ENCODE measurements around the gene CAPN13.

CAPN13 gene

GRCh38 chr2:30808695-30809094 is 1.4 kb upstream of the CAPN13 start:
- TF ChIP-seq, protein P1, sequence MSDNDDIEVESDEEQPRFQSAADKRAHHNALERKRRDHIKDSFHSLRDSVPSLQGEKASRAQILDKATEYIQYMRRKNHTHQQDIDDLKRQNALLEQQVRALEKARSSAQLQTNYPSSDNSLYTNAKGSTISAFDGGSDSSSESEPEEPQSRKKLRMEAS (IDR thresholded peaks at IDR 0.05; ENCODE audit: low read depth, low read length) = no peak
- no peak for TF ChIP-seq MYC (IDR thresholded peaks at IDR 0.05; ENCODE audit: low read depth, low read length)

GRCh38 chr2:30803281-30803680 is 4.0 kb downstream of the CAPN13 start:
- no peak overlapping the region for H3K4me3 ChIP-seq (ENCODE audit: low read depth, low read length)
- DNase-seq (ENCODE audit: low read depth) = peak; percentile 6
- TF ChIP-seq, protein P2, sequence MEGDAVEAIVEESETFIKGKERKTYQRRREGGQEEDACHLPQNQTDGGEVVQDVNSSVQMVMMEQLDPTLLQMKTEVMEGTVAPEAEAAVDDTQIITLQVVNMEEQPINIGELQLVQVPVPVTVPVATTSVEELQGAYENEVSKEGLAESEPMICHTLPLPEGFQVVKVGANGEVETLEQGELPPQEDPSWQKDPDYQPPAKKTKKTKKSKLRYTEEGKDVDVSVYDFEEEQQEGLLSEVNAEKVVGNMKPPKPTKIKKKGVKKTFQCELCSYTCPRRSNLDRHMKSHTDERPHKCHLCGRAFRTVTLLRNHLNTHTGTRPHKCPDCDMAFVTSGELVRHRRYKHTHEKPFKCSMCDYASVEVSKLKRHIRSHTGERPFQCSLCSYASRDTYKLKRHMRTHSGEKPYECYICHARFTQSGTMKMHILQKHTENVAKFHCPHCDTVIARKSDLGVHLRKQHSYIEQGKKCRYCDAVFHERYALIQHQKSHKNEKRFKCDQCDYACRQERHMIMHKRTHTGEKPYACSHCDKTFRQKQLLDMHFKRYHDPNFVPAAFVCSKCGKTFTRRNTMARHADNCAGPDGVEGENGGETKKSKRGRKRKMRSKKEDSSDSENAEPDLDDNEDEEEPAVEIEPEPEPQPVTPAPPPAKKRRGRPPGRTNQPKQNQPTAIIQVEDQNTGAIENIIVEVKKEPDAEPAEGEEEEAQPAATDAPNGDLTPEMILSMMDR (IDR thresholded peaks at IDR 0.05; ENCODE audit: low read depth, low read length) = no peak

More at GRCh38 chr2:30808695-30809094, 1.4 kb upstream of the CAPN13 start:
- H3K4me3 ChIP-seq (ENCODE audit: low read depth, low read length) = no peak overlapping the region
- no peak for DNase-seq (ENCODE audit: low read depth)

- TF ChIP-seq, protein P2 (IDR thresholded peaks at IDR 0.05; ENCODE audit: low read depth, low read length) = no peak
- TF ChIP-seq, protein P1 (IDR thresholded peaks at IDR 0.05; ENCODE audit: low read depth, low read length) = no peak
- TF ChIP-seq MYC (IDR thresholded peaks at IDR 0.05; ENCODE audit: low read depth, low read length) = no peak
- no peak for TF ChIP-seq POLR2A (IDR thresholded peaks at IDR 0.05; ENCODE audit: extremely low read depth, insufficient read length)
- H3K4me3 ChIP-seq (ENCODE audit: low read depth, low read length) = no peak overlapping the region
- DNase-seq (ENCODE audit: low read depth) = no peak
Measured at GRCh38 chr2:30802611-30803010, 4.6 kb downstream of the CAPN13 start.

GRCh38 chr2:30801821-30802455 is 5.3 kb downstream of the CAPN13 start:
- no peak for TF ChIP-seq MYC (IDR thresholded peaks at IDR 0.05; ENCODE audit: low read depth, low read length)
- TF ChIP-seq POLR2A (IDR thresholded peaks at IDR 0.05; ENCODE audit: extremely low read depth, insufficient read length) = no peak
- TF ChIP-seq, protein P1 (IDR thresholded peaks at IDR 0.05; ENCODE audit: low read depth, low read length) = no peak
- TF ChIP-seq, protein P2 (IDR thresholded peaks at IDR 0.05; ENCODE audit: low read depth, low read length) = no peak
- H3K4me3 ChIP-seq (ENCODE audit: low read depth, low read length) = no peak overlapping the region

GRCh38 chr2:30800159-30800558 is 7.1 kb downstream of the CAPN13 start:
- TF ChIP-seq MYC (IDR thresholded peaks at IDR 0.05; ENCODE audit: low read depth, low read length) = no peak
- TF ChIP-seq, protein P1 (IDR thresholded peaks at IDR 0.05; ENCODE audit: low read depth, low read length) = no peak
- no peak for TF ChIP-seq POLR2A (IDR thresholded peaks at IDR 0.05; ENCODE audit: extremely low read depth, insufficient read length)
- TF ChIP-seq, protein P2 (IDR thresholded peaks at IDR 0.05; ENCODE audit: low read depth, low read length) = no peak
- DNase-seq (ENCODE audit: low read depth) = peak; percentile 7
- no peak overlapping the region for H3K4me3 ChIP-seq (ENCODE audit: low read depth, low read length)

More at GRCh38 chr2:30801821-30802455, 5.3 kb downstream of the CAPN13 start:
- no peak for DNase-seq (ENCODE audit: low read depth)

DNA sequence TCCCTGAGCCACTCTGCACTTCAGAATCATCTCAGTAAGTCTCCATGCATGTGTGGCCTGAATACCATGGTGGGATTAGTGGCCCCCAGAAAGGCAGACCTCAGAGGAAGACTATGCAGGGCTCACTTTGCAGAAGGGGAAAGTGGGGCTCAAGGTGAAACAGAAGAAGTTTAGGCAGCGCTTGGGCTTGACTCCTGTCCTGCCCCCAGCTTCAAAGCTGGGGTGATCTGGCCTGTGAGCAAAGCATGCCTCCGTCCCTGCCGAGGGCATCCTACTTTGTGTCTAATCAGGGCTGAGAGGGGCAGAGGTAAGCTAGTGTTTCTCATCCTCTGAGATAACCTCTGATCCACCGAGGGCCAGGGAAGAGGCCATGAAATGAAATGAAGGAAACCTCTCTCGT is 7.9 kb downstream of the CAPN13 start:
- DNase-seq (ENCODE audit: low read depth) = no peak
- H3K4me3 ChIP-seq (ENCODE audit: low read depth, low read length) = no peak overlapping the region
- TF ChIP-seq, protein P1 (IDR thresholded peaks at IDR 0.05; ENCODE audit: low read depth, low read length) = no peak
- TF ChIP-seq, protein P2 (IDR thresholded peaks at IDR 0.05; ENCODE audit: low read depth, low read length) = no peak
- TF ChIP-seq POLR2A (IDR thresholded peaks at IDR 0.05; ENCODE audit: extremely low read depth, insufficient read length) (no peak), MYC (IDR thresholded peaks at IDR 0.05; ENCODE audit: low read depth, low read length) (no peak)
